HEK293 (cell line): ENCODE measurements around the gene RAI14.

Experiments used
- FEZF1 ChIP-seq: fragments of 450-650 bp; formaldehyde crosslinking; IDR thresholded peaks from 2 replicates; pipeline ENCODE4 v1.5.1; 2016; ENCODE audit warnings: missing biosample characterization, missing genetic modification characterization
- GFI1B ChIP-seq: fragments of 450-650 bp; formaldehyde crosslinking; IDR thresholded peaks from 2 replicates; pipeline ENCODE4 v1.5.1; 2016; ENCODE audit warnings: missing biosample characterization, missing genetic modification characterization
- GLI2 ChIP-seq: fragments of 450-650 bp; formaldehyde crosslinking; IDR thresholded peaks from 2 replicates; pipeline ENCODE4; 2017; ENCODE audit warnings: missing biosample characterization, missing genetic modification characterization, low read depth, borderline replicate concordance
- SETDB1 ChIP-seq: IDR thresholded peaks from one replicate; pipeline ENCODE4 v1.6.1; 2017; ENCODE audit warnings: mild to moderate bottlenecking, low read length, moderate library complexity, mixed read lengths; ENCODE audit not compliant: insufficient read length
- YY1 ChIP-seq: fragments of 450-650 bp; formaldehyde crosslinking; IDR thresholded peaks from 2 replicates; pipeline ENCODE4 v1.5.1; 2018; ENCODE audit warnings: missing biosample characterization, missing genetic modification characterization
- ZIC2 ChIP-seq: fragments of 450-650 bp; formaldehyde crosslinking; IDR thresholded peaks from 2 replicates; pipeline ENCODE4 v1.5.1; 2016; ENCODE audit warnings: missing biosample characterization, missing genetic modification characterization
- ZNF140 ChIP-seq: fragments of 450-650 bp; formaldehyde crosslinking; IDR thresholded peaks from 2 replicates; pipeline ENCODE4 v1.5.1; 2016; ENCODE audit warnings: missing biosample characterization, missing genetic modification characterization
- ZNF16 ChIP-seq: fragments of 450-650 bp; formaldehyde crosslinking; IDR thresholded peaks from 2 replicates; pipeline ENCODE4 v1.5.1; 2016; ENCODE audit warnings: low read depth, missing biosample characterization, missing genetic modification characterization
- ZNF174 ChIP-seq: fragments of 450-650 bp; formaldehyde crosslinking; IDR thresholded peaks from 2 replicates; pipeline ENCODE4 v1.5.0; 2017; ENCODE audit warnings: missing biosample characterization, mild to moderate bottlenecking, missing genetic modification characterization
- ZNF2 ChIP-seq: fragments of 450-650 bp; formaldehyde crosslinking; IDR thresholded peaks from 2 replicates; pipeline ENCODE4 v1.5.1; 2016; ENCODE audit warnings: missing biosample characterization, missing genetic modification characterization
- ZNF221 ChIP-seq: fragments of 450-650 bp; formaldehyde crosslinking; IDR thresholded peaks from 2 replicates; pipeline ENCODE4 v1.5.1; 2017; ENCODE audit warnings: missing biosample characterization, missing genetic modification characterization, borderline replicate concordance
- ZNF335 ChIP-seq: fragments of 450-650 bp; formaldehyde crosslinking; conservative IDR thresholded peaks from 2 replicates; pipeline ENCODE4 v1.5.1; 2016; ENCODE audit warnings: missing biosample characterization, missing genetic modification characterization
- ZNF394 ChIP-seq: fragments of 450-650 bp; formaldehyde crosslinking; IDR thresholded peaks from 2 replicates; pipeline ENCODE4 v1.5.1; 2016; ENCODE audit warnings: missing biosample characterization, missing genetic modification characterization, mild to moderate bottlenecking, moderate library complexity, borderline replicate concordance
- ZNF544 ChIP-seq: fragments of 450-650 bp; formaldehyde crosslinking; IDR thresholded peaks from 2 replicates; pipeline ENCODE4 v1.5.0; 2017; ENCODE audit warnings: missing biosample characterization, missing genetic modification characterization
- ZNF558 ChIP-seq: fragments of 450-650 bp; formaldehyde crosslinking; IDR thresholded peaks from 2 replicates; pipeline ENCODE4 v1.5.1; 2016; ENCODE audit warnings: missing biosample characterization, missing genetic modification characterization
- ZNF623 ChIP-seq: fragments of 450-650 bp; formaldehyde crosslinking; IDR thresholded peaks from 2 replicates; pipeline ENCODE4 v1.5.1; 2016; ENCODE audit warnings: missing biosample characterization, missing genetic modification characterization
- ZNF768 ChIP-seq: fragments of 450-650 bp; formaldehyde crosslinking; IDR thresholded peaks from 2 replicates; pipeline ENCODE4 v1.5.1; 2018; ENCODE audit warnings: missing biosample characterization, mild to moderate bottlenecking, missing genetic modification characterization
- ZNF830 ChIP-seq: fragments of 450-650 bp; IDR thresholded peaks from 2 replicates; pipeline ENCODE4 v1.5.0; 2018; ENCODE audit warnings: missing biosample characterization, missing genetic modification characterization, low read depth, mild to moderate bottlenecking, moderate library complexity
- TF ChIP-seq, protein P1 (sequence below): fragments of 450-650 bp; formaldehyde crosslinking; IDR thresholded peaks from 2 replicates; pipeline ENCODE4 v1.5.1; 2016; ENCODE audit warnings: missing biosample characterization, missing genetic modification characterization, low read depth
- TF ChIP-seq, protein P2 (sequence below): fragments of 450-650 bp; formaldehyde crosslinking; IDR thresholded peaks from 2 replicates; pipeline ENCODE4 v1.5.1; 2017; ENCODE audit warnings: missing biosample characterization, missing genetic modification characterization
- TF ChIP-seq, protein P3 (sequence below): fragments of 450-650 bp; formaldehyde crosslinking; IDR thresholded peaks from 2 replicates; pipeline ENCODE4 v1.5.1; 2016; ENCODE audit warnings: missing biosample characterization, missing genetic modification characterization
- TF ChIP-seq, protein P4 (sequence below): fragments of 450-650 bp; formaldehyde crosslinking; IDR thresholded peaks from 2 replicates; pipeline ENCODE4 v1.5.1; 2017; ENCODE audit warnings: missing biosample characterization, missing genetic modification characterization
- TF ChIP-seq, protein P5 (sequence below): fragments of 450-650 bp; formaldehyde crosslinking; optimal IDR thresholded peaks from 2 replicates; pipeline ENCODE3; 2016; ENCODE audit warnings: missing biosample characterization, mild to moderate bottlenecking, missing genetic modification characterization
- TF ChIP-seq, protein P6 (sequence below): fragments of 450-650 bp; formaldehyde crosslinking; IDR thresholded peaks from 2 replicates; pipeline ENCODE4 v1.5.1; 2017; ENCODE audit warnings: missing biosample characterization, missing genetic modification characterization
- TF ChIP-seq, protein P7 (sequence below): fragments of 450-650 bp; formaldehyde crosslinking; IDR thresholded peaks from 2 replicates; pipeline ENCODE4 v1.5.1; 2016; ENCODE audit warnings: missing biosample characterization, missing genetic modification characterization
- TF ChIP-seq, protein P8 (sequence below): fragments of 450-650 bp; formaldehyde crosslinking; IDR thresholded peaks from 2 replicates; pipeline ENCODE4 v1.5.1; 2016; ENCODE audit warnings: missing biosample characterization, missing genetic modification characterization, low read depth

Gene RAI14

DNA sequence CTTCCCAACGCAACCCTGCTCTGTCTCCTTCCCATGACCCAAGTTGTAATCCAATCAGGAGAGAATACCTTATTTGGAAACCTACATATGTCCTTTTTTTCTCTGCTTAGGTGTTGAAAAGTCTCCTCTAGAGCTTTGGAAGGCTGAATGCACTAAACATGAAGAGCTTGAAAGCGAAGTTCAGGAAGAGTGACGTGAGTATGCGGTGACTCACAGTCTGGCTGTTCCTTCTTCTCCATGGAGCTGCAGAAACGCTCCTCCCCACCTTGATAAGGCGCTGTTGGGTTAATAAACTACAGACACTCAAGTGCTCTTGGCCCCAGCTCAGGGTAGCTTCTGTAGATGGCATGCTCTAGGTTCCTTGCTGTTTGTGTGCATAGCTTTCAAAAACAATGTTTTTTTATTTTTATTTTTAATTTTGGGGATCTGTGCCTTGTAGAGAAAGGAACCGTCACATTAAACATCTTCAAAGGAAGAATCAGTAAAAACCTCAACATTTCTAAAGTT, 30.7 kb downstream of the RAI14 start (continued):
- TF ChIP-seq ZNF335 (peak; percentile 61; the same call in 1 of the 2 replicates), ZIC2 (tag by site-specific recombination) (no peak), ZNF2 (tag by site-specific recombination) (no peak), SETDB1 (no peak), ZNF16 (tag by site-specific recombination) (no peak), ZNF544 (no peak), ZNF558 (tag by site-specific recombination) (peak; percentile 53; the same call in 1 of the 2 replicates), ZNF394 (tag by site-specific recombination) (peak; percentile 81), YY1 (tag by site-specific recombination) (no peak), ZNF221 (tag by site-specific recombination) (no peak), ZNF830 (tag by site-specific recombination) (no peak), GLI2 (tag by site-specific recombination) (no peak), FEZF1 (tag by site-specific recombination) (peak; percentile 70), ZNF768 (tag by site-specific recombination) (no peak), ZNF140 (tag by site-specific recombination) (no peak), ZNF623 (tag by site-specific recombination) (no peak), GFI1B (tag by site-specific recombination) (no peak), ZNF174 (no peak)
- TF ChIP-seq, protein P1, sequence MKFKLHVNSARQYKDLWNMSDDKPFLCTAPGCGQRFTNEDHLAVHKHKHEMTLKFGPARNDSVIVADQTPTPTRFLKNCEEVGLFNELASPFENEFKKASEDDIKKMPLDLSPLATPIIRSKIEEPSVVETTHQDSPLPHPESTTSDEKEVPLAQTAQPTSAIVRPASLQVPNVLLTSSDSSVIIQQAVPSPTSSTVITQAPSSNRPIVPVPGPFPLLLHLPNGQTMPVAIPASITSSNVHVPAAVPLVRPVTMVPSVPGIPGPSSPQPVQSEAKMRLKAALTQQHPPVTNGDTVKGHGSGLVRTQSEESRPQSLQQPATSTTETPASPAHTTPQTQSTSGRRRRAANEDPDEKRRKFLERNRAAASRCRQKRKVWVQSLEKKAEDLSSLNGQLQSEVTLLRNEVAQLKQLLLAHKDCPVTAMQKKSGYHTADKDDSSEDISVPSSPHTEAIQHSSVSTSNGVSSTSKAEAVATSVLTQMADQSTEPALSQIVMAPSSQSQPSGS (tag by site-specific recombination) = peak; percentile 42; the same call in 1 of the 2 replicates
- TF ChIP-seq, protein P2, sequence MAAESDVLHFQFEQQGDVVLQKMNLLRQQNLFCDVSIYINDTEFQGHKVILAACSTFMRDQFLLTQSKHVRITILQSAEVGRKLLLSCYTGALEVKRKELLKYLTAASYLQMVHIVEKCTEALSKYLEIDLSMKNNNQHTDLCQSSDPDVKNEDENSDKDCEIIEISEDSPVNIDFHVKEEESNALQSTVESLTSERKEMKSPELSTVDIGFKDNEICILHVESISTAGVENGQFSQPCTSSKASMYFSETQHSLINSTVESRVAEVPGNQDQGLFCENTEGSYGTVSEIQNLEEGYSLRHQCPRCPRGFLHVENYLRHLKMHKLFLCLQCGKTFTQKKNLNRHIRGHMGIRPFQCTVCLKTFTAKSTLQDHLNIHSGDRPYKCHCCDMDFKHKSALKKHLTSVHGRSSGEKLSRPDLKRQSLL (tag by site-specific recombination) = peak; percentile 66
- TF ChIP-seq, protein P3, sequence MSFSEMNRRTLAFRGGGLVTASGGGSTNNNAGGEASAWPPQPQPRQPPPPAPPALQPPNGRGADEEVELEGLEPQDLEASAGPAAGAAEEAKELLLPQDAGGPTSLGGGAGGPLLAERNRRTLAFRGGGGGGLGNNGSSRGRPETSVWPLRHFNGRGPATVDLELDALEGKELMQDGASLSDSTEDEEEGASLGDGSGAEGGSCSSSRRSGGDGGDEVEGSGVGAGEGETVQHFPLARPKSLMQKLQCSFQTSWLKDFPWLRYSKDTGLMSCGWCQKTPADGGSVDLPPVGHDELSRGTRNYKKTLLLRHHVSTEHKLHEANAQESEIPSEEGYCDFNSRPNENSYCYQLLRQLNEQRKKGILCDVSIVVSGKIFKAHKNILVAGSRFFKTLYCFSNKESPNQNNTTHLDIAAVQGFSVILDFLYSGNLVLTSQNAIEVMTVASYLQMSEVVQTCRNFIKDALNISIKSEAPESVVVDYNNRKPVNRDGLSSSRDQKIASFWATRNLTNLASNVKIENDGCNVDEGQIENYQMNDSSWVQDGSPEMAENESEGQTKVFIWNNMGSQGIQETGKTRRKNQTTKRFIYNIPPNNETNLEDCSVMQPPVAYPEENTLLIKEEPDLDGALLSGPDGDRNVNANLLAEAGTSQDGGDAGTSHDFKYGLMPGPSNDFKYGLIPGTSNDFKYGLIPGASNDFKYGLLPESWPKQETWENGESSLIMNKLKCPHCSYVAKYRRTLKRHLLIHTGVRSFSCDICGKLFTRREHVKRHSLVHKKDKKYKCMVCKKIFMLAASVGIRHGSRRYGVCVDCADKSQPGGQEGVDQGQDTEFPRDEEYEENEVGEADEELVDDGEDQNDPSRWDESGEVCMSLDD (tag by site-specific recombination) = no peak
- TF ChIP-seq, protein P4, sequence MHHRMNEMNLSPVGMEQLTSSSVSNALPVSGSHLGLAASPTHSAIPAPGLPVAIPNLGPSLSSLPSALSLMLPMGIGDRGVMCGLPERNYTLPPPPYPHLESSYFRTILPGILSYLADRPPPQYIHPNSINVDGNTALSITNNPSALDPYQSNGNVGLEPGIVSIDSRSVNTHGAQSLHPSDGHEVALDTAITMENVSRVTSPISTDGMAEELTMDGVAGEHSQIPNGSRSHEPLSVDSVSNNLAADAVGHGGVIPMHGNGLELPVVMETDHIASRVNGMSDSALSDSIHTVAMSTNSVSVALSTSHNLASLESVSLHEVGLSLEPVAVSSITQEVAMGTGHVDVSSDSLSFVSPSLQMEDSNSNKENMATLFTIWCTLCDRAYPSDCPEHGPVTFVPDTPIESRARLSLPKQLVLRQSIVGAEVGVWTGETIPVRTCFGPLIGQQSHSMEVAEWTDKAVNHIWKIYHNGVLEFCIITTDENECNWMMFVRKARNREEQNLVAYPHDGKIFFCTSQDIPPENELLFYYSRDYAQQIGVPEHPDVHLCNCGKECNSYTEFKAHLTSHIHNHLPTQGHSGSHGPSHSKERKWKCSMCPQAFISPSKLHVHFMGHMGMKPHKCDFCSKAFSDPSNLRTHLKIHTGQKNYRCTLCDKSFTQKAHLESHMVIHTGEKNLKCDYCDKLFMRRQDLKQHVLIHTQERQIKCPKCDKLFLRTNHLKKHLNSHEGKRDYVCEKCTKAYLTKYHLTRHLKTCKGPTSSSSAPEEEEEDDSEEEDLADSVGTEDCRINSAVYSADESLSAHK = peak; percentile 85
- TF ChIP-seq, protein P5, sequence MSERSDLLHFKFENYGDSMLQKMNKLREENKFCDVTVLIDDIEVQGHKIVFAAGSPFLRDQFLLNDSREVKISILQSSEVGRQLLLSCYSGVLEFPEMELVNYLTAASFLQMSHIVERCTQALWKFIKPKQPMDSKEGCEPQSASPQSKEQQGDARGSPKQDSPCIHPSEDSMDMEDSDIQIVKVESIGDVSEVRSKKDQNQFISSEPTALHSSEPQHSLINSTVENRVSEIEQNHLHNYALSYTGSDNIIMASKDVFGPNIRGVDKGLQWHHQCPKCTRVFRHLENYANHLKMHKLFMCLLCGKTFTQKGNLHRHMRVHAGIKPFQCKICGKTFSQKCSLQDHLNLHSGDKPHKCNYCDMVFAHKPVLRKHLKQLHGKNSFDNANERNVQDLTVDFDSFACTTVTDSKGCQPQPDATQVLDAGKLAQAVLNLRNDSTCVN (tag by site-specific recombination) = no peak
- TF ChIP-seq, protein P6, sequence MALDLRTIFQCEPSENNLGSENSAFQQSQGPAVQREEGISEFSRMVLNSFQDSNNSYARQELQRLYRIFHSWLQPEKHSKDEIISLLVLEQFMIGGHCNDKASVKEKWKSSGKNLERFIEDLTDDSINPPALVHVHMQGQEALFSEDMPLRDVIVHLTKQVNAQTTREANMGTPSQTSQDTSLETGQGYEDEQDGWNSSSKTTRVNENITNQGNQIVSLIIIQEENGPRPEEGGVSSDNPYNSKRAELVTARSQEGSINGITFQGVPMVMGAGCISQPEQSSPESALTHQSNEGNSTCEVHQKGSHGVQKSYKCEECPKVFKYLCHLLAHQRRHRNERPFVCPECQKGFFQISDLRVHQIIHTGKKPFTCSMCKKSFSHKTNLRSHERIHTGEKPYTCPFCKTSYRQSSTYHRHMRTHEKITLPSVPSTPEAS (tag by site-specific recombination) = no peak
- TF ChIP-seq, protein P7, sequence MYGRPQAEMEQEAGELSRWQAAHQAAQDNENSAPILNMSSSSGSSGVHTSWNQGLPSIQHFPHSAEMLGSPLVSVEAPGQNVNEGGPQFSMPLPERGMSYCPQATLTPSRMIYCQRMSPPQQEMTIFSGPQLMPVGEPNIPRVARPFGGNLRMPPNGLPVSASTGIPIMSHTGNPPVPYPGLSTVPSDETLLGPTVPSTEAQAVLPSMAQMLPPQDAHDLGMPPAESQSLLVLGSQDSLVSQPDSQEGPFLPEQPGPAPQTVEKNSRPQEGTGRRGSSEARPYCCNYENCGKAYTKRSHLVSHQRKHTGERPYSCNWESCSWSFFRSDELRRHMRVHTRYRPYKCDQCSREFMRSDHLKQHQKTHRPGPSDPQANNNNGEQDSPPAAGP (tag by site-specific recombination) = 0 out of 2 replicates have a peak, but pooled peaks have one; percentile 58
- TF ChIP-seq, protein P8, sequence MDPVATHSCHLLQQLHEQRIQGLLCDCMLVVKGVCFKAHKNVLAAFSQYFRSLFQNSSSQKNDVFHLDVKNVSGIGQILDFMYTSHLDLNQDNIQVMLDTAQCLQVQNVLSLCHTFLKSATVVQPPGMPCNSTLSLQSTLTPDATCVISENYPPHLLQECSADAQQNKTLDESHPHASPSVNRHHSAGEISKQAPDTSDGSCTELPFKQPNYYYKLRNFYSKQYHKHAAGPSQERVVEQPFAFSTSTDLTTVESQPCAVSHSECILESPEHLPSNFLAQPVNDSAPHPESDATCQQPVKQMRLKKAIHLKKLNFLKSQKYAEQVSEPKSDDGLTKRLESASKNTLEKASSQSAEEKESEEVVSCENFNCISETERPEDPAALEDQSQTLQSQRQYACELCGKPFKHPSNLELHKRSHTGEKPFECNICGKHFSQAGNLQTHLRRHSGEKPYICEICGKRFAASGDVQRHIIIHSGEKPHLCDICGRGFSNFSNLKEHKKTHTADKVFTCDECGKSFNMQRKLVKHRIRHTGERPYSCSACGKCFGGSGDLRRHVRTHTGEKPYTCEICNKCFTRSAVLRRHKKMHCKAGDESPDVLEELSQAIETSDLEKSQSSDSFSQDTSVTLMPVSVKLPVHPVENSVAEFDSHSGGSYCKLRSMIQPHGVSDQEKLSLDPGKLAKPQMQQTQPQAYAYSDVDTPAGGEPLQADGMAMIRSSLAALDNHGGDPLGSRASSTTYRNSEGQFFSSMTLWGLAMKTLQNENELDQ (tag by site-specific recombination) = no peak
